ENCODE measurements around the gene VAV1.
A peak's percentile ranks its signal among the peaks of the same experiment; 100 is the strongest.
"Not testable (repeated sequence)": the region's sequence is repeated elsewhere in the genome, so short reads cannot be mapped to it uniquely, and the experiment has no call there.

The VAV1 gene

DNA sequence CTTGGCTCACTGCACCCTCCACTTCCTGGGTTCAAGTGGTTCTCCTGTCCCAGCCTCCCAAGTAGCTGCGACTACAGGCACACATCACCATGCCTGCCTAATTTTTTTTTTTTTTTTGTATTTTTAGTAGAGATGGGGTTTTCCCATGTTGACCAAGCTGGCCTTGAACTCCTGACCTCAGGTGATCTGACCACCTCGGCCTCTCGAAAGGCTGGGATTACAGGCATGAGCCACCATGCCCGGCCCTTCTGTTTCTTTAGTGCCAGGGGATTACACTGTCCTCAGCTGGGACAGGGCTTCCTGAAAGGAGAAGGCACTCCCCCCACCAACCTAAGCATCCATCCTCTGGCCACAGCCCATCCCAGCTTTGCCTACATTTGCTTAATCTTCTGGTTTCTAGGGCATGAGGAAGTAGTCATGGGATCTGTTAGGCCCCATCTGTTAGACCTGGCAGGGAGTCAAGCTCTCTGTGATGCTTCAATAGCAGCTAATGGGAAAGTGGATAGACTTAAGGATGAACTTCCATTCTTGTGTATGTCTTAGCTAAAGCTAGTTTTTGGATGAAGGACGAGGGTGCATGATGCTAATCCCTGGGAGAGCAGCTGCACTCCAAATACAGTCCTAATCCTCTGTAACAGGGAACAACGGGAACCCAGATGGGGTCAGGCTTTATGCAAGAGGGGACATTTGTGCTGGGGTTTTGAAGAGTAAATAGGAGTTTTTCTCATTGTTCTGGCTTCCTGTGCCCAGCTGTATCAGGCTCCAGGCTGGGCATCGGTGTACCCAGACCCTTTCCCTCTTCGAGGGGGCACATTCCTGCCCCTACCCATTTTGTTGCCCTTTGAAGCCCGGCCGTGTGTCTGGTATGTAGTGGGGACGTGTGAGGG is 2.6 kb downstream of the VAV1 start:
- no peak overlapping the region for H3K27ac ChIP-seq (ENCODE audit: low read length)
- no peaks in the 10 kb centered on the region for H3K27me3 ChIP-seq (ENCODE audit: insufficient read depth, low read length, poor library complexity)
- peaks cover 71% of the 10 kb centered on the region for H3K79me2 ChIP-seq (ENCODE audit: insufficient read depth, low read length)
- no peak overlapping the region for H2AFZ ChIP-seq (ENCODE audit: low read depth, low read length)
- no peak overlapping the region for H3K9ac ChIP-seq (ENCODE audit: low read depth, low read length)
- no peak overlapping the region for H3K4me3 ChIP-seq (ENCODE audit: low read depth in 1 of 2, low read length in 2 of 2)
- peak overlapping the region; percentile 15 for H3K4me2 ChIP-seq (ENCODE audit: insufficient read depth, low read length)
- peaks cover 26% of the 10 kb centered on the region for H3K4me1 ChIP-seq (ENCODE audit: insufficient read depth, low read length)
- no peak for ATAC-seq (ENCODE audit: insufficient read depth, low read depth)
- H3K9me3 ChIP-seq (ENCODE audit: insufficient read depth, low read length, severe bottlenecking), result no peaks in the 10 kb centered on the region
- no peak for TF ChIP-seq EZH2 (IDR thresholded peaks at IDR 0.05; ENCODE audit: borderline replicate concordance, low read depth, low read length, severe bottlenecking)
- TF ChIP-seq, protein P1, sequence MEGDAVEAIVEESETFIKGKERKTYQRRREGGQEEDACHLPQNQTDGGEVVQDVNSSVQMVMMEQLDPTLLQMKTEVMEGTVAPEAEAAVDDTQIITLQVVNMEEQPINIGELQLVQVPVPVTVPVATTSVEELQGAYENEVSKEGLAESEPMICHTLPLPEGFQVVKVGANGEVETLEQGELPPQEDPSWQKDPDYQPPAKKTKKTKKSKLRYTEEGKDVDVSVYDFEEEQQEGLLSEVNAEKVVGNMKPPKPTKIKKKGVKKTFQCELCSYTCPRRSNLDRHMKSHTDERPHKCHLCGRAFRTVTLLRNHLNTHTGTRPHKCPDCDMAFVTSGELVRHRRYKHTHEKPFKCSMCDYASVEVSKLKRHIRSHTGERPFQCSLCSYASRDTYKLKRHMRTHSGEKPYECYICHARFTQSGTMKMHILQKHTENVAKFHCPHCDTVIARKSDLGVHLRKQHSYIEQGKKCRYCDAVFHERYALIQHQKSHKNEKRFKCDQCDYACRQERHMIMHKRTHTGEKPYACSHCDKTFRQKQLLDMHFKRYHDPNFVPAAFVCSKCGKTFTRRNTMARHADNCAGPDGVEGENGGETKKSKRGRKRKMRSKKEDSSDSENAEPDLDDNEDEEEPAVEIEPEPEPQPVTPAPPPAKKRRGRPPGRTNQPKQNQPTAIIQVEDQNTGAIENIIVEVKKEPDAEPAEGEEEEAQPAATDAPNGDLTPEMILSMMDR (IDR thresholded peaks at IDR 0.05; ENCODE audit: borderline replicate concordance, extremely low read depth, low read length, poor library complexity, severe bottlenecking), result no peak
- H4K20me1 ChIP-seq (ENCODE audit: insufficient read depth, low read length), result peaks cover 30% of the 10 kb centered on the region
- peaks cover 17% of the 10 kb centered on the region for H3K36me3 ChIP-seq (ENCODE audit: insufficient read depth, low read length)
- DNase-seq, result no peak

DNA sequence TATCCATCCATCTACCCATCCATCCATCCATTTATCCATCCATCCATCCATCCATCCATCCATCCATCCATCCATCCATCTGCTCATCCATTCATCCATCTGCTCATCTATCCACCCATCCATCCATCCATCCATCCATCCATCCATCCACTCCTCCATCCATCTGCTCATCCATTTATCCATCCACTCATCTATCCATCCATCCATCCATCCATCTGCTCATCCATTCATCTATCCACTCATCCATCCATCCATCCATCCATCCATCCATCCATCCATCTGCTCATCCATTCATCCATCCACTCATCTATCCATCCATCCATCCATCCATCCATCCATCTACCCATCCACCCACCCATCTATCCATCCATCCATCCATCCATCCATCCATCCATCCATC is 3.5 kb downstream of the VAV1 start:
- not testable (repeated sequence) for H2AFZ ChIP-seq (ENCODE audit: low read depth, low read length); ATAC-seq (ENCODE audit: insufficient read depth, low read depth); H3K9me3 ChIP-seq (ENCODE audit: insufficient read depth, low read length, severe bottlenecking); H3K27ac ChIP-seq (ENCODE audit: low read length); H3K27me3 ChIP-seq (ENCODE audit: insufficient read depth, low read length, poor library complexity); H3K4me2 ChIP-seq (ENCODE audit: insufficient read depth, low read length); H3K9ac ChIP-seq (ENCODE audit: low read depth, low read length); H3K4me3 ChIP-seq (ENCODE audit: low read depth in 1 of 2, low read length in 2 of 2); DNase-seq
- Histone ChIP-seq H3K36me3 (ENCODE audit: insufficient read depth, low read length) (peaks cover 23% of the 10 kb centered on the region), H3K4me1 (ENCODE audit: insufficient read depth, low read length) (peaks cover 26% of the 10 kb centered on the region), H3K79me2 (ENCODE audit: insufficient read depth, low read length) (peaks cover 80% of the 10 kb centered on the region), H4K20me1 (ENCODE audit: insufficient read depth, low read length) (peaks cover 33% of the 10 kb centered on the region)

DNA sequence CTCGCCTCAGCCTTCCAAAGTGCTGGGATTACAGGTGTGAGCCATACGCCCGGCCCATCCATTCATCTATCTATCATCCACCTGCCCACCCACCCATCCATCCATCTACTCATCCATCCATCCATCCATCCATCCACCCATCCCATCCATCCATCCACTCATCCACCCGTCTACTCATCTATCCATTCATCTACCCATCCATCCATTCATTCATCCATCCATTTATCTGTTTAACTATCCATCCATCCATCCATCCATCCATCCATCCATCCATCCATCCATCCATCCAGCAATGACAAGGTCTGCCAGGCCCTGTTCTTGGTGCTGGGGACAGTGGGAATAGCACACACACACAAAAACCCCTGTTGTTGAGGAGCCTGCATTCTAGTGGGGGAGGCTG is 4.5 kb downstream of the VAV1 start:
- 0 out of 2 replicates have a peak overlapping the region, but pooled peaks have one; percentile 20 for H3K4me2 ChIP-seq (ENCODE audit: insufficient read depth, low read length)
- H3K9ac ChIP-seq (ENCODE audit: low read depth, low read length), result no peak overlapping the region
- H3K27ac ChIP-seq (ENCODE audit: low read length), result no peak overlapping the region
- DNase-seq, result no peak
- peaks cover 32% of the 10 kb centered on the region for H3K36me3 ChIP-seq (ENCODE audit: insufficient read depth, low read length)
- peaks cover 33% of the 10 kb centered on the region for H4K20me1 ChIP-seq (ENCODE audit: insufficient read depth, low read length)
- TF ChIP-seq EZH2 (IDR thresholded peaks at IDR 0.05; ENCODE audit: borderline replicate concordance, low read depth, low read length, severe bottlenecking), result no peak
- TF ChIP-seq, protein P1 (IDR thresholded peaks at IDR 0.05; ENCODE audit: borderline replicate concordance, extremely low read depth, low read length, poor library complexity, severe bottlenecking), result no peak
- no peak overlapping the region for H3K4me3 ChIP-seq (ENCODE audit: low read depth in 1 of 2, low read length in 2 of 2)
- H3K9me3 ChIP-seq (ENCODE audit: insufficient read depth, low read length, severe bottlenecking), result no peaks in the 10 kb centered on the region
- no peaks in the 10 kb centered on the region for H3K27me3 ChIP-seq (ENCODE audit: insufficient read depth, low read length, poor library complexity)
- H3K79me2 ChIP-seq (ENCODE audit: insufficient read depth, low read length), result peaks cover 89% of the 10 kb centered on the region
- H2AFZ ChIP-seq (ENCODE audit: low read depth, low read length), result no peak overlapping the region
- no peak for ATAC-seq (ENCODE audit: insufficient read depth, low read depth)
- peaks cover 24% of the 10 kb centered on the region for H3K4me1 ChIP-seq (ENCODE audit: insufficient read depth, low read length)

DNA sequence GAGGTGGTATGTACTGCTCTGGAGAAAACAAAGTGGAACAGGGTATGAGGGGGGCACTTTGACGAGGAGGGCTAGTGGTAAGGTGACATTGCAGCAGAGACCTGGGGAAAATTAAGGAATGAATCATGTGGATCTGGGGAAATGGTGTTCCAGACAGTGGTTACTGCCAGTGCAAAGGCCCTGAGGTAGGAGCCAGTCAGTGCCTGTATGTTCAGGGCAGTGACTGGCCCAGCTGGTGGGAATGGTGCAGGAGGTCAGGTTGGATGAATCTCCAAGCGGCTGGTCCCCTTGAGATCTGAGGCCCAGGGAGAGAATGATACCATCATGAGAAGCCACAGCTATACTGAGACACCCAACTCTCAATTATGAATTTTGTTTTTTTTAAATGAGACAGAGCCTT is 4.9 kb downstream of the VAV1 start:
- Histone ChIP-seq H3K4me2 (ENCODE audit: insufficient read depth, low read length) (no peak overlapping the region), H3K27ac (ENCODE audit: low read length) (no peak overlapping the region), H2AFZ (ENCODE audit: low read depth, low read length) (no peak overlapping the region), H3K4me1 (ENCODE audit: insufficient read depth, low read length) (peaks cover 19% of the 10 kb centered on the region), H3K4me3 (ENCODE audit: low read depth in 1 of 2, low read length in 2 of 2) (no peak overlapping the region), H3K9ac (ENCODE audit: low read depth, low read length) (no peak overlapping the region), H3K79me2 (ENCODE audit: insufficient read depth, low read length) (peaks cover 92% of the 10 kb centered on the region), H3K27me3 (ENCODE audit: insufficient read depth, low read length, poor library complexity) (no peaks in the 10 kb centered on the region), H3K9me3 (ENCODE audit: insufficient read depth, low read length, severe bottlenecking) (no peaks in the 10 kb centered on the region), H4K20me1 (ENCODE audit: insufficient read depth, low read length) (peaks cover 33% of the 10 kb centered on the region), H3K36me3 (ENCODE audit: insufficient read depth, low read length) (peaks cover 32% of the 10 kb centered on the region)
- ATAC-seq (ENCODE audit: insufficient read depth, low read depth) (no peak), DNase-seq (no peak)
- TF ChIP-seq, protein P1 (IDR thresholded peaks at IDR 0.05; ENCODE audit: borderline replicate concordance, extremely low read depth, low read length, poor library complexity, severe bottlenecking), result no peak
- no peak for TF ChIP-seq EZH2 (IDR thresholded peaks at IDR 0.05; ENCODE audit: borderline replicate concordance, low read depth, low read length, severe bottlenecking)

Data from DND-41 (cell line).